PFSK-1 (cell line): ENCODE results near the gene SLC39A11.

Experiments used
- FOXP2 ChIP-seq: optimal IDR thresholded peaks from 2 replicates; pipeline ENCODE3; 2011; ENCODE audit warnings: borderline replicate concordance, control low read depth, inconsistent platforms; ENCODE audit not compliant: insufficient read depth; ENCODE audit errors: extremely low read length, extremely low read depth
- POLR2AphosphoS5 ChIP-seq: IDR thresholded peaks from 2 replicates; pipeline ENCODE4 v1.6.1; 2012; ENCODE audit warnings: low read depth, mild to moderate bottlenecking, control low read depth, low read length, moderate library complexity
- REST ChIP-seq, 2 experiments: IDR thresholded peaks; 2 replicates each; pipeline versions ENCODE4 v1.6.1 to v1.8.0; 2011 to 2012; ENCODE audit warnings: low read depth in 2 of 2, low read length in 2 of 2, control low read depth in 1 of 2, inconsistent platforms in 1 of 2, mild to moderate bottlenecking in 1 of 2, moderate library complexity in 1 of 2; ENCODE audit not compliant: insufficient read depth in 1 of 2
- SIN3A ChIP-seq: IDR thresholded peaks from 2 replicates; pipeline ENCODE4 v1.6.1; 2012; ENCODE audit warnings: mild to moderate bottlenecking, low read length, moderate library complexity, borderline replicate concordance; ENCODE audit not compliant: insufficient read depth
- TAF1 ChIP-seq: IDR thresholded peaks from 2 replicates; pipeline ENCODE4 v1.6.1; 2012; ENCODE audit warnings: low read length, control low read depth, borderline replicate concordance; ENCODE audit not compliant: insufficient read depth

Gene SLC39A11

GRCh38 chr17:73045724-73046123 is 46.8 kb downstream of the SLC39A11 start:
- no peak for TF ChIP-seq FOXP2
- TF ChIP-seq TAF1, result no peak
- no peak for TF ChIP-seq POLR2AphosphoS5
- TF ChIP-seq SIN3A, result no peak
- TF ChIP-seq REST (IDR thresholded peaks at IDR 0.05; ENCODE audit: insufficient read depth in 1 of 2, low read depth in 2 of 2, low read length in 2 of 2), result no peak

- no peak for TF ChIP-seq REST (IDR thresholded peaks at IDR 0.05; ENCODE audit: insufficient read depth in 1 of 2, low read depth in 2 of 2, low read length in 2 of 2)
- no peak for TF ChIP-seq SIN3A
- no peak for TF ChIP-seq FOXP2
- no peak for TF ChIP-seq TAF1
- TF ChIP-seq POLR2AphosphoS5, result no peak
These were observed 48.6 kb downstream of the SLC39A11 start for GRCh38 chr17:73043686-73044581.

DNA sequence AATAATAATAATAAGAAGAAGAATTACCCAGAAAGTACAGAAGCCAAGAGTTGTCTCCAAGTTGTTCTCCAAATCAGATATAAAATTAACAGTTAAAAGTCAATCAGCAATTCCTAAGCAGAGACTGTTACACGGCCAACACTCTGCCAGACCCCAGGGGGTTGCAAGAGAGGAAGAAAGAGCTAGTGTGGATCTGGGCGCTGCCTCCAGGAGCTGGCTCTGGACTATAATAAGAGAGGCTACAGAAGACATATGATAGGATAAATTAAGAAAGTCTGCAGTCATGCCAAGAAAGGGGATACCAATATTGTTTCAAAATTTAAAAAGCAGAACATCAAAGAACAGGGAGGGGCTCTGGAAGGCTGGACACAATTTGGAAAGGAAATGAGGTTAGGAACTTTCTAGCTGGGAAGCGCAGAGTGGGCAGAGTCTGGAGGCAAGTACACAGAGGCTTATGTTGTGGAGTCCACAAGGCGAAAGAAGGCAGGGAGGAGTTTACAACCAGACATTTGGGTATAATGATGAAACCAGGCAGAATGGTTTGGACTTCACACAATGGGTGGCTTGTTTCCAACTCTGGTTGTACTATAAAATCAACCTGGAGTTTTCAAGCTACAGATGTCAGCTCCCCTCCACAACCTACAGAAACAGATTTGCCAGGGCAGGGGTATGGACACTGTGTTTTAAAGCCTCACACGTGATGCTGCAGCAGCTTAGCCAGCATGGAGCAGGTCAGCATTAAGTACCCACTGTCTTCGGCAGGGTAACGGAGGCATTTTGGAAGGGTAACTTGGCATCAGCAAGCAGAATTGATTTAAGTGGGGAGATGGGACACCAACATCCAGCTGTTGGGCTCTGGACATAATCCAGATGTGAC is 49.4 kb downstream of the SLC39A11 start:
- TF ChIP-seq REST (IDR thresholded peaks at IDR 0.05; ENCODE audit: insufficient read depth in 1 of 2, low read depth in 2 of 2, low read length in 2 of 2), result no peak
- no peak for TF ChIP-seq FOXP2
- TF ChIP-seq SIN3A, result no peak
- TF ChIP-seq TAF1, result no peak
- TF ChIP-seq POLR2AphosphoS5, result no peak

DNA sequence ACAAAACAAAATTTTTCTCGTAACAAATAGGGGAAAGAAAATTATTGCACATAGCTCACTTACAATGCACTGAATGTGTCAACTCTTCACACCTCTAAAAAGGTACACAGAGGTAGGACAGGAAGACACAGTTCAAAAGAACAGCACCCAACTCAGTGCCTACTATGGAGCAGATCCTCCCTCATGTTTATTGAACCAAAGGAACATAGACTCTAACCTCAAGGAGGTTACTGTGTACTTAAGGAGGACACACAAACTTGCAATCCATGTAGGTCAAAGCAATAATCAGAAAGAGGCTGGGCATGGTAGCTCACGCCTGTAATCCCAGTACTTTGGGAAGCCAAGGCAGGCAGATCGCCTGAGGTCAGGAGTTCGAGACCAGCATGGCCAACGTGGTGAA is 50.3 kb downstream of the SLC39A11 start:
- TF ChIP-seq TAF1 (no peak), REST (IDR thresholded peaks at IDR 0.05; ENCODE audit: insufficient read depth in 1 of 2, low read depth in 2 of 2, low read length in 2 of 2) (no peak), POLR2AphosphoS5 (no peak), SIN3A (no peak), FOXP2 (no peak)
